ENCODE data around the gene SLC8A3. TPM values are rescaled to one million over a fixed set of nuclear protein-coding genes. Genes with fewer than 3 reads are reported as not detected.

Gene SLC8A3
- not detected in 5 replicates for total RNA-seq (2022; extraction: Qiagen RNA extraction; ENCODE audit: low read depth)

GRCh38 chr14:70188659-70189455, at the start of gene SLC8A3:
Gene SLC8A3 (minus strand): TSS chr14:70188951. CDS start chr14:70168422, 20,529 bp downstream.

Other genes with a start within 250 kb of the SLC8A3 start
- 54.5 to 65.9 TPM (median 58.7 TPM) in 5 replicates for gene COX16, start 170.7 kb upstream of the SLC8A3 start, total RNA-seq (2022; extraction: Qiagen RNA extraction; ENCODE audit: low read depth)
- gene SYNJ2BP, start 228.1 kb upstream of the SLC8A3 start, total RNA-seq (2022; extraction: Qiagen RNA extraction; ENCODE audit: low read depth), result 8.4 to 13.9 TPM (median 10.4 TPM) in 5 replicates

All from A549 treated with DMSO at 1 μM for 4 hours (cell line).